K562 (cell line): Measurements from ENCODE around the gene TTC39B. TPM values are rescaled to one million over a fixed set of nuclear protein-coding genes. Genes with fewer than 3 reads are reported as not detected.

Experiments
- ATAC-seq: fragments of 200-7000 bp; cut with Tn5 transposase; 3 replicates; pipeline ENCODE4 v1.9.1; 2020; ENCODE audit warnings: moderate library complexity
- BruUV-seq: library from RNA; stranded (reverse); fragments of 400-500 nt; replicated peaks from 2 replicates; lab custom pipeline; 2021; lab: Mats Ljungman, UMichigan
- CTCF ChIA-PET: fragments of 300-600 bp; formaldehyde crosslinking; extraction: SDS; loops from one replicate; lab custom pipeline; 2021; ENCODE audit warnings: low intra/inter-chr PET ratio; lab: Yijun Ruan, JAX
- POLR2A ChIA-PET: fragments of 300-600, 350-650 bp; sonication (Branson Sonifier 250); formaldehyde crosslinking; extraction: SDS; loops from one replicate; lab custom pipeline; 2021; ENCODE audit warnings: antibody characterized with exemption, inconsistent platforms; lab: Yijun Ruan, JAX
- DNase-seq, 4 experiments: peaks; one replicate each; pipeline versions ENCODE4 v3.0.0 to v3.0.0-alpha.2; 2011 to 2018; ENCODE audit warnings: low spot score in 3 of 4, mixed read lengths in 3 of 4; ENCODE audit errors: extremely low read depth in 1 of 4
- FAIRE-seq: peaks from 2 replicates; lab custom pipeline; 2011; peaks lifted over from hg19 to GRCh38; lab: Jason Lieb, UNC
- H2AFZ ChIP-seq: 2 replicates; pipeline ENCODE4 v1.6.0; 2011; ENCODE audit warnings: low read depth, low read length, control low read depth, inconsistent platforms
- H3K27ac ChIP-seq: fragments of 200-600 bp; 3 replicates; pipeline ENCODE4 v1.8.0; 2011; ENCODE audit warnings: low read depth, mild to moderate bottlenecking, control low read depth, inconsistent platforms, low read length, moderate library complexity, mixed read lengths; ENCODE audit errors: extremely low read depth
- H3K27me3 ChIP-seq, 2 experiments: fragments of 300-600 bp in 1 of 2; 2 replicates in 1 of 2; 3 replicates in 1 of 2; pipeline versions ENCODE4 v1.6.0 to v1.8.0; 2011; ENCODE audit warnings: inconsistent platforms in 2 of 2, low read length in 2 of 2, mild to moderate bottlenecking in 1 of 2, mixed read lengths in 1 of 2, moderate library complexity in 1 of 2; ENCODE audit not compliant: control insufficient read depth in 2 of 2, insufficient read depth in 2 of 2
- H3K36me3 ChIP-seq: fragments of 300-600 bp; 3 replicates; pipeline ENCODE4 v1.8.0; 2011; ENCODE audit warnings: mild to moderate bottlenecking, low read length, inconsistent platforms; ENCODE audit not compliant: control insufficient read depth, insufficient read depth
- H3K4me1 ChIP-seq, 2 experiments: fragments of 200-600 bp in 1 of 2; replicated peaks in 1 of 2; 2 replicates in 1 of 2; 3 replicates in 1 of 2; pipeline versions ENCODE4 v1.5.1 to v1.8.0; 2011; ENCODE audit warnings: inconsistent platforms in 2 of 2, low read length in 2 of 2, mild to moderate bottlenecking in 1 of 2, mixed read lengths in 1 of 2, moderate library complexity in 1 of 2; ENCODE audit not compliant: control insufficient read depth in 2 of 2, insufficient read depth in 2 of 2
- H3K4me2 ChIP-seq: 2 replicates; pipeline ENCODE4 v1.6.1; 2011; ENCODE audit warnings: low read length, control low read depth, inconsistent platforms, mixed read lengths; ENCODE audit not compliant: insufficient read depth
- H3K4me3 ChIP-seq: fragments of 200-600 bp; sonication (generic), shearing (Covaris generic); 2 replicates; pipeline ENCODE4 v1.5.1; 2016; ENCODE audit warnings: control low read depth, inconsistent platforms
- H3K79me2 ChIP-seq: fragments of 200-600 bp; 3 replicates; pipeline ENCODE4 v1.8.0; 2011; ENCODE audit warnings: low read length, inconsistent platforms; ENCODE audit not compliant: control insufficient read depth, insufficient read depth
- H3K9ac ChIP-seq, 2 experiments: 2 replicates each; pipeline versions ENCODE4 v1.6.0 to v1.6.1; 2011; ENCODE audit warnings: low read depth in 2 of 2, low read length in 2 of 2, control low read depth in 1 of 2, inconsistent platforms in 1 of 2, mild to moderate bottlenecking in 1 of 2, mixed read lengths in 1 of 2; ENCODE audit not compliant: insufficient read depth in 1 of 2
- H3K9me1 ChIP-seq: one replicate; pipeline ENCODE4 v1.6.0; 2011; ENCODE audit warnings: inconsistent platforms, mild to moderate bottlenecking, low read length, moderate library complexity; ENCODE audit not compliant: control insufficient read depth, insufficient read depth
- H3K9me3 ChIP-seq: replicated peaks from 2 replicates; pipeline ENCODE4 v1.5.1; 2011; ENCODE audit warnings: low read depth, low read length, inconsistent platforms; ENCODE audit not compliant: control insufficient read depth, insufficient read depth
- H4K20me1 ChIP-seq: replicated peaks from 2 replicates; pipeline ENCODE4 v1.6.1; 2011; ENCODE audit warnings: low read length, inconsistent platforms, mixed read lengths; ENCODE audit not compliant: control insufficient read depth, insufficient read depth
- FOS ChIP-seq: IDR thresholded peaks from 3 replicates; pipeline ENCODE4 v1.6.1; 2011; ENCODE audit not compliant: insufficient read length; ENCODE audit errors: extremely low read depth
- IFI16 ChIP-seq: fragments of 250-450 bp; sonication (Bioruptor Pico); IDR thresholded peaks from 2 replicates; pipeline ENCODE4 v2.1.2; 2022; ENCODE audit warnings: mild to moderate bottlenecking, inconsistent platforms
- ZNF124 ChIP-seq: sonication (generic); formaldehyde crosslinking; IDR thresholded peaks from 2 replicates; pipeline ENCODE4 v1.8.1; 2022; ENCODE audit warnings: missing genetic modification reagents
- ZNF253 ChIP-seq: fragments of 250-450 bp; sonication (Bioruptor Pico); conservative IDR thresholded peaks from 2 replicates; pipeline ENCODE4 v1.6.1; 2021; ENCODE audit warnings: mild to moderate bottlenecking
- WGBS: fragments of 100-300 bp; shearing (Covaris generic); methylation state at CpG from one replicate; pipeline ENCODE4 v1.1.6; 2016; ENCODE audit warnings: low coverage, mixed read lengths; ENCODE audit not compliant: insufficient coverage; ENCODE audit errors: missing lambda C conversion rate; 5-methylcytosine and 5-hydroxymethylcytosine counted together
- in situ Hi-C: fragments of 300-500 bp; cut with MboI; formaldehyde crosslinking; loops from 4 replicates; pipeline ENCODE4 v1.15.0; 2018; ENCODE audit warnings: inconsistent platforms, mixed read lengths
- intact Hi-C: fragments of 100-400 bp; cut with micrococcal nuclease; formaldehyde crosslinking; loops from 2 replicates; pipeline ENCODE4 v1.14.2; 2022
- polyA plus RNA-seq, 8 experiments: library from polyadenylated mRNA; depleted of rRNA in 4 of 8; stranded (reverse) in 5 of 8; unstranded in 3 of 8; fragments of >200 nt; fragmentation: Nextera tagmentation in 2 of 8; fragmentation: Illumina TruSeq in 1 of 8; extraction: Ambion mirVana in 2 of 8; extraction: Trizol in 1 of 8; gene quantifications; 2 replicates each; pipeline versions ENCODE4 v1.2.1 to v1.2.3, GENCODE V29; 2011 to 2014; ENCODE audit warnings: inconsistent platforms in 1 of 8, missing spikeins in 1 of 8
- total RNA-seq, 7 experiments: library from RNA; depleted of rRNA in 6 of 7; stranded (reverse); fragments of >200 nt in 6 of 7; fragmentation: Illumina TruSeq in 2 of 7; extraction: Trizol in 2 of 7; gene quantifications; 2 replicates each; pipeline versions ENCODE4 v1.2.1 to v1.2.3, GENCODE V29; 2011 to 2021; ENCODE audit warnings: low replicate concordance in 1 of 7
- TF ChIP-seq, protein P1 (sequence below): fragments of 200-800 bp; sonication (Bioruptor generic); IDR thresholded peaks from 2 replicates; pipeline ENCODE4 v1.6.1; 2016; ENCODE audit warnings: missing genetic modification characterization, missing compliant biosample characterization

TTC39B gene
- total and polyA plus RNA-seq, 9 of the 15 experiments (the other 6 are each of a cell fraction or from before 2014, with no cell fraction given) = 0.32 to 1.2 (median 0.95) TPM

- in situ Hi-C loops = no loop called here
Observed at GRCh38 chr9:15187589-15187988, 119.4 kb downstream of the TTC39B start.

GRCh38 chr9:15182730-15183129, 124.3 kb downstream of the TTC39B start:
- BruUV-seq = no TSS peak
- Histone ChIP-seq H3K4me3 (no peak overlapping the region), H3K9ac (no peak overlapping the region), H3K9me1 (no peaks in the 10 kb centered on the region), H3K27ac (no peak overlapping the region)
- no peak for FAIRE-seq
- no peak for TF ChIP-seq ZNF124 (CRISPR knock-in tag)
- no peak for TF ChIP-seq FOS
- no peak for TF ChIP-seq IFI16
- TF ChIP-seq, protein P1, sequence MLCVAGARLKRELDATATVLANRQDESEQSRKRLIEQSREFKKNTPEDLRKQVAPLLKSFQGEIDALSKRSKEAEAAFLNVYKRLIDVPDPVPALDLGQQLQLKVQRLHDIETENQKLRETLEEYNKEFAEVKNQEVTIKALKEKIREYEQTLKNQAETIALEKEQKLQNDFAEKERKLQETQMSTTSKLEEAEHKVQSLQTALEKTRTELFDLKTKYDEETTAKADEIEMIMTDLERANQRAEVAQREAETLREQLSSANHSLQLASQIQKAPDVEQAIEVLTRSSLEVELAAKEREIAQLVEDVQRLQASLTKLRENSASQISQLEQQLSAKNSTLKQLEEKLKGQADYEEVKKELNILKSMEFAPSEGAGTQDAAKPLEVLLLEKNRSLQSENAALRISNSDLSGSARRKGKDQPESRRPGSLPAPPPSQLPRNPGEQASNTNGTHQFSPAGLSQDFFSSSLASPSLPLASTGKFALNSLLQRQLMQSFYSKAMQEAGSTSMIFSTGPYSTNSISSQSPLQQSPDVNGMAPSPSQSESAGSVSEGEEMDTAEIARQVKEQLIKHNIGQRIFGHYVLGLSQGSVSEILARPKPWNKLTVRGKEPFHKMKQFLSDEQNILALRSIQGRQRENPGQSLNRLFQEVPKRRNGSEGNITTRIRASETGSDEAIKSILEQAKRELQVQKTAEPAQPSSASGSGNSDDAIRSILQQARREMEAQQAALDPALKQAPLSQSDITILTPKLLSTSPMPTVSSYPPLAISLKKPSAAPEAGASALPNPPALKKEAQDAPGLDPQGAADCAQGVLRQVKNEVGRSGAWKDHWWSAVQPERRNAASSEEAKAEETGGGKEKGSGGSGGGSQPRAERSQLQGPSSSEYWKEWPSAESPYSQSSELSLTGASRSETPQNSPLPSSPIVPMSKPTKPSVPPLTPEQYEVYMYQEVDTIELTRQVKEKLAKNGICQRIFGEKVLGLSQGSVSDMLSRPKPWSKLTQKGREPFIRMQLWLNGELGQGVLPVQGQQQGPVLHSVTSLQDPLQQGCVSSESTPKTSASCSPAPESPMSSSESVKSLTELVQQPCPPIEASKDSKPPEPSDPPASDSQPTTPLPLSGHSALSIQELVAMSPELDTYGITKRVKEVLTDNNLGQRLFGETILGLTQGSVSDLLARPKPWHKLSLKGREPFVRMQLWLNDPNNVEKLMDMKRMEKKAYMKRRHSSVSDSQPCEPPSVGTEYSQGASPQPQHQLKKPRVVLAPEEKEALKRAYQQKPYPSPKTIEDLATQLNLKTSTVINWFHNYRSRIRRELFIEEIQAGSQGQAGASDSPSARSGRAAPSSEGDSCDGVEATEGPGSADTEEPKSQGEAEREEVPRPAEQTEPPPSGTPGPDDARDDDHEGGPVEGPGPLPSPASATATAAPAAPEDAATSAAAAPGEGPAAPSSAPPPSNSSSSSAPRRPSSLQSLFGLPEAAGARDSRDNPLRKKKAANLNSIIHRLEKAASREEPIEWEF (CRISPR knock-in tag) = no peak
- TF ChIP-seq, all 486 proteins: peak for 0
- Histone ChIP-seq H3K79me2 (no peaks in the 10 kb centered on the region), H3K4me2 (no peak overlapping the region), H3K9me3 (no peaks in the 10 kb centered on the region), H3K27me3 (no peaks in the 10 kb centered on the region), H3K4me1 (no peaks in the 10 kb centered on the region), H4K20me1 (no peaks in the 10 kb centered on the region), H3K36me3 (no peaks in the 10 kb centered on the region), H2AFZ (no peak overlapping the region)
- in situ Hi-C loops (no loop called here), intact Hi-C loops (no loop called here)
- POLR2A ChIA-PET = no interaction called here
- CTCF ChIA-PET = no interaction called here
- DNase-seq (no peak), ATAC-seq (no peak)
- WGBS = 0% methylated on average over 3 of the region's 3 CpGs

More at GRCh38 chr9:15187589-15187988, 119.4 kb downstream of the TTC39B start:
- BruUV-seq = no TSS peak
- Histone ChIP-seq H2AFZ (no peak overlapping the region), H3K4me3 (no peak overlapping the region), H3K36me3 (no peaks in the 10 kb centered on the region), H3K9me3 (no peaks in the 10 kb centered on the region), H3K79me2 (no peaks in the 10 kb centered on the region), H3K4me2 (no peak overlapping the region), H3K27ac (no peak overlapping the region), H3K9me1 (no peaks in the 10 kb centered on the region), H3K4me1 (no peaks in the 10 kb centered on the region), H3K9ac (no peak overlapping the region), H3K27me3 (no peaks in the 10 kb centered on the region), H4K20me1 (no peaks in the 10 kb centered on the region)
- intact Hi-C loops = no loop called here
- ATAC-seq (no peak), DNase-seq (no peak), FAIRE-seq (no peak)
- 9% methylated on average over 1 of the region's 1 CpG for WGBS
- ChIA-PET POLR2A (no interaction called here), CTCF (no interaction called here)
- no peak for TF ChIP-seq ZNF253 (CRISPR knock-in tag)
